Panc1 (cell line): ENCODE data around the gene CD226. TPM values are rescaled to one million over a fixed set of nuclear protein-coding genes. Genes with fewer than 3 reads are reported as not detected.

Experiments
- ATAC-seq: fragments of 200-7000 bp; cut with Tn5 transposase; 2 replicates; pipeline ENCODE4 v1.9.1; 2020; ENCODE audit warnings: mild to moderate bottlenecking, moderate library complexity
- BruUV-seq: library from RNA; stranded (reverse); fragments of 400-500 nt; replicated peaks from 2 replicates; lab custom pipeline; 2021; lab: Mats Ljungman, UMichigan
- CTCF ChIA-PET: fragments of 300-600 bp; sonication (Branson Sonifier 250); formaldehyde crosslinking; loops from one replicate; lab custom pipeline; 2022; ENCODE audit warnings: antibody characterized with exemption; lab: Charles Lee
- POLR2A ChIA-PET: fragments of 300-600 bp; sonication (Branson Sonifier 250); formaldehyde crosslinking; loops from one replicate; lab custom pipeline; 2022; ENCODE audit warnings: antibody characterized with exemption; lab: Charles Lee
- DNase-seq: peaks from one replicate; pipeline ENCODE4 v3.0.0-alpha.2; 2010; ENCODE audit warnings: low read depth, low spot score
- H3K27ac ChIP-seq: 2 replicates; pipeline ENCODE4 v1.5.1; 2011; ENCODE audit warnings: mild to moderate bottlenecking, low read length, inconsistent platforms
- H3K27me3 ChIP-seq: fragments of 200-500 bp; sonication (Bioruptor generic); 2 replicates; pipeline ENCODE4 v1.6.0; 2014; ENCODE audit warnings: low read length, inconsistent platforms; ENCODE audit not compliant: control insufficient read depth, insufficient read depth
- H3K36me3 ChIP-seq: fragments of 200-500 bp; sonication (Bioruptor generic); 2 replicates; pipeline ENCODE4 v1.5.1; 2014; ENCODE audit warnings: inconsistent platforms, mild to moderate bottlenecking, low read length, moderate library complexity; ENCODE audit not compliant: control insufficient read depth, insufficient read depth
- H3K4me1 ChIP-seq: 2 replicates; pipeline ENCODE4 v1.5.1; 2011; ENCODE audit warnings: inconsistent platforms, mild to moderate bottlenecking, low read length, moderate library complexity; ENCODE audit not compliant: control insufficient read depth, insufficient read depth
- H3K4me3 ChIP-seq, 2 experiments: 2 replicates each; pipeline ENCODE4 v1.5.1; 2011 to 2012; ENCODE audit warnings: low read depth in 2 of 2, low read length in 2 of 2, mild to moderate bottlenecking in 2 of 2, inconsistent platforms in 1 of 2, moderate library complexity in 1 of 2
- H3K9me3 ChIP-seq: fragments of 200-500 bp; sonication (Bioruptor generic); 2 replicates; pipeline ENCODE4 v1.5.1; 2014; ENCODE audit warnings: low read depth, mild to moderate bottlenecking, inconsistent platforms, low read length, moderate library complexity; ENCODE audit not compliant: control insufficient read depth, insufficient read depth
- CTCF ChIP-seq: fragments of 450-650 bp; IDR thresholded peaks from 2 replicates; pipeline ENCODE4 v1.5.1; 2017; ENCODE audit warnings: mild to moderate bottlenecking
- POLR2AphosphoS5 ChIP-seq: IDR thresholded peaks from 2 replicates; pipeline ENCODE4 v1.6.1; 2012; ENCODE audit warnings: mild to moderate bottlenecking, low read depth, low read length, moderate library complexity
- REST ChIP-seq, 2 experiments: IDR thresholded peaks; 2 replicates each; pipeline ENCODE4 v1.6.1; 2011 to 2012; ENCODE audit warnings: low read depth in 2 of 2, control low read depth in 1 of 2, low read length in 1 of 2, mild to moderate bottlenecking in 1 of 2, moderate library complexity in 1 of 2; ENCODE audit not compliant: insufficient read depth in 1 of 2
- SIN3A ChIP-seq: IDR thresholded peaks from 2 replicates; pipeline ENCODE4 v1.6.1; 2012; ENCODE audit warnings: low read depth, mild to moderate bottlenecking, low read length, moderate library complexity, borderline replicate concordance; ENCODE audit not compliant: insufficient read depth
- TCF7L2 ChIP-seq: IDR thresholded peaks from 2 replicates; pipeline ENCODE4 v1.6.1; 2011; ENCODE audit warnings: mild to moderate bottlenecking, low read depth, low read length, inconsistent platforms
- in situ Hi-C: cut with HindIII; loops from 2 replicates; pipeline ENCODE4 v1.10.0; 2016; ENCODE audit warnings: low sequenced_read_pairs, low pct_unique_long_range_greater_than_20kb
- intact Hi-C: fragments of 100-400 bp; cut with micrococcal nuclease; formaldehyde crosslinking; loops from one replicate; pipeline ENCODE4 v1.10.0; 2022; ENCODE audit not compliant: unreplicated experiment
- total RNA-seq: library from RNA; stranded (reverse); gene quantifications from one replicate; pipeline ENCODE4 v1.2.1, GENCODE V29; 2021; ENCODE audit not compliant: unreplicated experiment

The CD226 gene
- total RNA-seq, 1 experiment from 2014 or later, result 0.95 TPM

GRCh38 chr18:69804776-69805501, 142.7 kb downstream of the CD226 start:
- DNase-seq (no peak), ATAC-seq (no peak)
- POLR2A ChIA-PET, result no interaction called here
- H3K36me3 ChIP-seq, result no peaks in the 10 kb centered on the region
- in situ Hi-C loops, result no loop called here
- no peak overlapping the region for H3K27ac ChIP-seq
- no peak for TF ChIP-seq TCF7L2
- no peak for TF ChIP-seq CTCF
- no peak for TF ChIP-seq REST (IDR thresholded peaks at IDR 0.05; ENCODE audit: insufficient read depth in 1 of 2, low read depth in 2 of 2, low read length in 1 of 2)
- no peak for TF ChIP-seq SIN3A
- TF ChIP-seq POLR2AphosphoS5, result no peak
- intact Hi-C loops, result no loop called here
- H3K4me1 ChIP-seq, result no peaks in the 10 kb centered on the region
- BruUV-seq, result no TSS peak
- H3K4me3 ChIP-seq, result no peak overlapping the region
- CTCF ChIA-PET, result no interaction called here
- H3K27me3 ChIP-seq, result no peaks in the 10 kb centered on the region
- no peaks in the 10 kb centered on the region for H3K9me3 ChIP-seq
